CD4-positive, CD25-positive, alpha-beta regulatory T cell (primary cell): ENCODE measurements around the gene ESRRA. TPM values are rescaled to one million over a fixed set of nuclear protein-coding genes. Genes with fewer than 3 reads are reported as not detected.
"Not testable (repeated sequence)": the region's sequence is repeated elsewhere in the genome, so short reads cannot be mapped to it uniquely, and the experiment has no call there.

Experiments used
- ATAC-seq, 2 donors: fragments of 150-1000 bp; cut with Tn5 transposase; one replicate each; pipeline ENCODE4 v1.10.0; 2021; ENCODE audit warnings: low read depth in 2 of 2, moderate number of reproducible peaks in 2 of 2, moderate library complexity in 1 of 2
- DNase-seq, 3 donors: peaks; one replicate each; pipeline versions ENCODE4 v3.0.0 to v3.0.0-alpha.2; 2012 to 2022; ENCODE audit warnings: mixed read lengths in 1 of 3
- H3K27ac ChIP-seq: one replicate; pipeline ENCODE4 v1.7.0; 2013; ENCODE audit warnings: mild to moderate bottlenecking, low read length; ENCODE audit not compliant: insufficient read depth, poor library complexity, severe bottlenecking
- H3K27me3 ChIP-seq: one replicate; pipeline ENCODE4 v1.7.0; 2013; ENCODE audit warnings: low read length; ENCODE audit not compliant: control insufficient read depth, insufficient read depth
- H3K36me3 ChIP-seq: one replicate; pipeline ENCODE4 v1.7.0; 2013; ENCODE audit warnings: mild to moderate bottlenecking, low read length, moderate library complexity; ENCODE audit not compliant: control insufficient read depth, insufficient read depth
- H3K4me1 ChIP-seq: 2 replicates; pipeline ENCODE4 v1.7.0; 2013; ENCODE audit warnings: mild to moderate bottlenecking, low read length; ENCODE audit not compliant: insufficient read depth, control insufficient read depth, poor library complexity, severe bottlenecking
- H3K4me3 ChIP-seq: one replicate; pipeline ENCODE4 v1.7.0; 2013; ENCODE audit warnings: low read depth, mild to moderate bottlenecking, low read length, moderate library complexity
- H3K9me3 ChIP-seq, 2 experiments: 1 replicate in 1 of 2; 2 replicates in 1 of 2; pipeline ENCODE4 v1.7.0; 2013; ENCODE audit warnings: low read length in 2 of 2, mild to moderate bottlenecking in 1 of 2, moderate library complexity in 1 of 2; ENCODE audit not compliant: control insufficient read depth in 2 of 2
- H3K27ac Mint-ChIP-seq, 3 donors: one replicate each; pipeline ENCODE4 v1.8.0; 2020 to 2022; ENCODE audit warnings: mild to moderate bottlenecking in 3 of 3, mixed read lengths in 3 of 3, moderate library complexity in 2 of 3
- H3K27me3 Mint-ChIP-seq: one replicate; pipeline ENCODE4 v1.8.0; 2022; ENCODE audit warnings: mild to moderate bottlenecking, mixed read lengths
- H3K36me3 Mint-ChIP-seq: one replicate; pipeline ENCODE4 v1.8.0; 2020; ENCODE audit warnings: mixed read lengths
- H3K4me1 Mint-ChIP-seq, 4 donors: one replicate each; pipeline ENCODE4 v1.8.0; 2020 to 2022; ENCODE audit warnings: mixed read lengths in 4 of 4, mild to moderate bottlenecking in 1 of 4
- H3K4me3 Mint-ChIP-seq, 4 donors: one replicate each; pipeline ENCODE4 v1.8.0; 2020 to 2022; ENCODE audit warnings: mild to moderate bottlenecking in 4 of 4, mixed read lengths in 4 of 4, moderate library complexity in 3 of 4
- H3K9me3 Mint-ChIP-seq, 7 donors: one replicate each; pipeline ENCODE4 v1.8.0; 2020 to 2022; ENCODE audit warnings: mixed read lengths in 7 of 7, mild to moderate bottlenecking in 3 of 7, moderate library complexity in 2 of 7
- polyA plus RNA-seq, 4 donors: library from polyadenylated mRNA; unstranded; fragments of 300-500 nt; fragmentation: Illumina TruSeq; gene quantifications; one replicate each; pipeline ENCODE4 v1.2.3, GENCODE V29; 2021
- total RNA-seq: library from RNA; stranded (reverse); gene quantifications from one replicate; pipeline ENCODE4 v1.2.3, GENCODE V29; 2022

Gene ESRRA
- total and polyA plus RNA-seq, 5 donors from 2014 or later: 6.0 to 28.6 (median 6.6) TPM

GRCh38 chr11:64315667-64316526, 10.6 kb downstream of the ESRRA start:
- peak overlapping the region; percentile 93 to 97 (median 96) for H3K4me3 Mint-ChIP-seq
- not testable (repeated sequence) for ATAC-seq

GRCh38 chr11:64316672-64317324, 11.5 kb downstream of the ESRRA start:
- no peak for ATAC-seq
- peaks cover 28% of the 10 kb centered on the region for H3K36me3 Mint-ChIP-seq

More at GRCh38 chr11:64315667-64316526, 10.6 kb downstream of the ESRRA start:
- not testable (repeated sequence) for H3K9me3 Mint-ChIP-seq, H3K36me3 ChIP-seq, H3K27me3 ChIP-seq, H3K27me3 Mint-ChIP-seq, DNase-seq, H3K9me3 ChIP-seq, H3K4me3 ChIP-seq
- Histone ChIP-seq H3K27ac (peak overlapping the region; percentile 98), H3K4me1 (peaks cover 31% of the 10 kb centered on the region)
- H3K4me1 Mint-ChIP-seq: peaks cover 0 to 57% (median 32%) of the 10 kb centered on the region in 4 donors
- H3K27ac Mint-ChIP-seq: peak overlapping the region; percentile 99 to 100 (median 100)
- H3K36me3 Mint-ChIP-seq: peaks cover 22% of the 10 kb centered on the region

GRCh38 chr11:64317325-64317960, 12.1 kb downstream of the ESRRA start, which contains the start of gene TRMT112:
Gene TRMT112, minus strand, starts transcription at chr11:64317559. Its CDS starts 33 bp downstream, at chr11:64317526.
- Histone ChIP-seq H3K27ac (peak within 1 kb of the TSS; percentile 98), H3K4me1 (peaks cover 31% of the 10 kb centered on the region), H3K4me3 (peak within 1 kb of the TSS; percentile 89), H3K9me3 (no peaks in the 10 kb centered on the region), H3K36me3 (peaks cover 8% of the 10 kb centered on the region), H3K27me3 (no peaks in the 10 kb centered on the region)
- Mint-ChIP-seq H3K36me3 (peaks cover 27% of the 10 kb centered on the region), H3K4me3 (peak within 1 kb of the TSS; percentile 93 to 97 (median 96)), H3K27me3 (no peaks in the 10 kb centered on the region), H3K9me3 (peaks cover 0 to 2% (median 0%) of the 10 kb centered on the region in 7 donors), H3K4me1 (peaks cover 0 to 54% (median 32%) of the 10 kb centered on the region in 4 donors), H3K27ac (peak within 1 kb of the TSS; percentile 99 to 100 (median 100))
- ATAC-seq: peak; percentile 81
- peak; percentile 98 for DNase-seq

More at GRCh38 chr11:64316672-64317324, 11.5 kb downstream of the ESRRA start:
- peaks cover 31% of the 10 kb centered on the region for H3K4me1 ChIP-seq
- Mint-ChIP-seq H3K4me3 (peak overlapping the region; percentile 93 to 97 (median 96)), H3K4me1 (peaks cover 0 to 57% (median 32%) of the 10 kb centered on the region in 4 donors), H3K9me3 (peaks cover 0 to 2% (median 0%) of the 10 kb centered on the region in 7 donors), H3K27me3 (no peaks in the 10 kb centered on the region), H3K27ac (peak overlapping the region; percentile 99 to 100 (median 100))
- H3K4me3 ChIP-seq: peak overlapping the region; percentile 89
- DNase-seq: peak in 2 of 3 donors; percentile 28 to 67
- H3K27me3 ChIP-seq: no peaks in the 10 kb centered on the region
- peaks cover 8% of the 10 kb centered on the region for H3K36me3 ChIP-seq
- no peaks in the 10 kb centered on the region for H3K9me3 ChIP-seq
- peak overlapping the region; percentile 98 for H3K27ac ChIP-seq

GRCh38 chr11:64317961-64318765, 12.8 kb downstream of the ESRRA start, which contains the start of gene PRDX5:
Gene PRDX5, plus strand, starts transcription at chr11:64318121. Its CDS starts 95 bp downstream, at chr11:64318216.
- H3K4me1 ChIP-seq: peaks cover 31% of the 10 kb centered on the region
- H3K27me3 ChIP-seq: no peaks in the 10 kb centered on the region
- H3K9me3 ChIP-seq: no peaks in the 10 kb centered on the region
- ATAC-seq (peak; percentile 78 to 82), DNase-seq (peak; percentile 93 to 98 (median 97))
- H3K4me3 ChIP-seq: peak within 1 kb of the TSS; percentile 89
- H3K27ac ChIP-seq: peak within 1 kb of the TSS; percentile 98
- Mint-ChIP-seq H3K4me3 (peak within 1 kb of the TSS; percentile 93 to 97 (median 96)), H3K9me3 (no peaks in the 10 kb centered on the region), H3K4me1 (peaks cover 0 to 47% (median 28%) of the 10 kb centered on the region in 4 donors), H3K27me3 (no peaks in the 10 kb centered on the region), H3K27ac (peak within 1 kb of the TSS; percentile 99 to 100 (median 100)), H3K36me3 (peaks cover 21% of the 10 kb centered on the region)
- peaks cover 8% of the 10 kb centered on the region for H3K36me3 ChIP-seq

GRCh38 chr11:64318766-64319761, 13.7 kb downstream of the ESRRA start:
- Histone ChIP-seq H3K27me3 (no peaks in the 10 kb centered on the region), H3K36me3 (peaks cover 8% of the 10 kb centered on the region), H3K4me3 (peak overlapping the region; percentile 26), H3K9me3 (no peaks in the 10 kb centered on the region), H3K27ac (peak overlapping the region; percentile 98), H3K4me1 (peaks cover 31% of the 10 kb centered on the region)
- no peaks in the 10 kb centered on the region for H3K27me3 Mint-ChIP-seq
- ATAC-seq: no peak
- H3K4me1 Mint-ChIP-seq: peaks cover 0 to 44% (median 26%) of the 10 kb centered on the region in 4 donors
- no peak for DNase-seq
- H3K27ac Mint-ChIP-seq: peak overlapping the region; percentile 95 to 100 (median 99)
- peaks cover 18% of the 10 kb centered on the region for H3K36me3 Mint-ChIP-seq
- peak overlapping the region; percentile 93 to 97 (median 96) for H3K4me3 Mint-ChIP-seq
- H3K9me3 Mint-ChIP-seq: no peaks in the 10 kb centered on the region

GRCh38 chr11:64320556-64320955, 15.2 kb downstream of the ESRRA start:
- Histone ChIP-seq H3K36me3 (peaks cover 3% of the 10 kb centered on the region), H3K27me3 (no peaks in the 10 kb centered on the region), H3K27ac (no peak overlapping the region), H3K4me1 (peaks cover 31% of the 10 kb centered on the region), H3K9me3 (no peaks in the 10 kb centered on the region), H3K4me3 (no peak overlapping the region)
- ATAC-seq (no peak), DNase-seq (no peak)
- Mint-ChIP-seq H3K4me1 (peaks cover 0 to 42% (median 26%) of the 10 kb centered on the region in 4 donors), H3K27me3 (no peaks in the 10 kb centered on the region), H3K9me3 (no peaks in the 10 kb centered on the region), H3K36me3 (peaks cover 18% of the 10 kb centered on the region), H3K4me3 (peak overlapping the region in 2 of 4 donors; percentile 84 to 95), H3K27ac (peak overlapping the region in 1 of 3 donors; percentile 5)
